HL-60 (cell line): ENCODE measurements around the gene TXNDC17.

Source experiments
- DNase-seq, 2 experiments: peaks; one replicate each; pipeline ENCODE4 v3.0.0-alpha.2; 2010 to 2020; ENCODE audit warnings: low read depth in 1 of 2, low spot score in 1 of 2
- H3K27ac ChIP-seq: fragments of 250-450 bp; sonication (Bioruptor Pico); replicated peaks from 2 replicates; pipeline ENCODE4 v1.5.1; 2020; ENCODE audit warnings: mild to moderate bottlenecking, moderate library complexity
- H3K27me3 ChIP-seq: fragments of 250-450 bp; sonication (Bioruptor Pico); 2 replicates; pipeline ENCODE4 v1.5.1; 2021; ENCODE audit warnings: mild to moderate bottlenecking, moderate library complexity; ENCODE audit not compliant: insufficient read depth, poor library complexity, severe bottlenecking
- H3K4me3 ChIP-seq: replicated peaks from 2 replicates; pipeline ENCODE4 v1.5.1; 2011; ENCODE audit warnings: mild to moderate bottlenecking, control low read depth, low read length; ENCODE audit not compliant: insufficient read depth
- CTCF ChIP-seq: IDR thresholded peaks from one replicate; pipeline ENCODE4 v1.5.1; 2011; ENCODE audit warnings: low read length, control low read depth, inconsistent platforms; ENCODE audit not compliant: insufficient read depth
- GABPA ChIP-seq: IDR thresholded peaks from 2 replicates; pipeline ENCODE4 v1.6.1; 2012; ENCODE audit warnings: low read depth
- POLR2AphosphoS5 ChIP-seq: IDR thresholded peaks from 2 replicates; pipeline ENCODE4 v1.6.1; 2012; ENCODE audit warnings: low read depth
- REST ChIP-seq: IDR thresholded peaks from 2 replicates; pipeline ENCODE4 v1.6.1; 2012; ENCODE audit warnings: low read depth; ENCODE audit not compliant: insufficient replicate concordance
- SPI1 ChIP-seq: IDR thresholded peaks from 2 replicates; pipeline ENCODE4 v1.6.1; 2012; ENCODE audit warnings: low read depth, mild to moderate bottlenecking, borderline replicate concordance

TXNDC17 gene

GRCh38 chr17:6671431-6671830 is 30.6 kb downstream of the TXNDC17 start:
- no peak overlapping the region for H3K27ac ChIP-seq
- no peak for TF ChIP-seq GABPA
- no peak for TF ChIP-seq REST
- no peak for TF ChIP-seq CTCF
- no peak for TF ChIP-seq SPI1
- no peak for TF ChIP-seq POLR2AphosphoS5
- peaks cover 2% of the 10 kb centered on the region for H3K27me3 ChIP-seq
- H3K4me3 ChIP-seq, result no peak overlapping the region
- DNase-seq, result no peak

GRCh38 chr17:6674586-6674985 is 33.7 kb downstream of the TXNDC17 start:
- DNase-seq, result no peak
- TF ChIP-seq GABPA (no peak), REST (no peak), CTCF (no peak), POLR2AphosphoS5 (no peak), SPI1 (no peak)
- Histone ChIP-seq H3K27ac (no peak overlapping the region), H3K4me3 (no peak overlapping the region), H3K27me3 (no peaks in the 10 kb centered on the region)

- Histone ChIP-seq H3K27ac (no peak overlapping the region), H3K27me3 (no peaks in the 10 kb centered on the region), H3K4me3 (no peak overlapping the region)
- DNase-seq, result no peak
- TF ChIP-seq GABPA (no peak), REST (no peak), POLR2AphosphoS5 (no peak), SPI1 (no peak), CTCF (no peak)
Measured at GRCh38 chr17:6675201-6675825, 34.5 kb downstream of the TXNDC17 start.
